ENCODE measurements around the gene MINDY3. TPM values are rescaled to one million over a fixed set of nuclear protein-coding genes. Genes with fewer than 3 reads are reported as not detected.

MINDY3 gene
- total RNA-seq, 1 donor from 2014 or later, result 26.3 TPM

DNA sequence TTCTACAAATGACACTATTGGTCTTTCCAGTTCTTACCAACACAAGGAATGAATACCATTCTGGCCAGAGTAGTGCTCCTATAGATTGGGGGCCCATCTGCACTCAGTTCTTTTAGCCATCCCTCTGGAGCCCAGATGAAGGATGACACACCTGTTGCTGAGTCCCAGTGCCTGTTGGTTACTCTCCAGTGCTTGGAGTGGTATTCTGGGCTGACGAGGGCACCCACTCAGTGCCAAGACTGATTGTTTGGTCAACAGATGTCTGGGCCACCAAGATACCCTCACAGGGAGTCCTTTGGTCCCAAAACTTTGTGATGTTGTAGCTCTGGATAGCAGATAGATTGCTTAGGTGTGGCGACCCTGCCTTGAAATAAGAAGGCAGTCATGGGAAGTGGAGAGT lies 116.9 kb downstream of the MINDY3 start:
- intact Hi-C loops (cut with DNase I), result no loop called here
- no peak for DNase-seq (ENCODE audit: low spot score)

- intact Hi-C loops (cut with DNase I), result no loop called here
Measured at GRCh38 chr10:15742836-15743235, 117.5 kb downstream of the MINDY3 start.

DNA sequence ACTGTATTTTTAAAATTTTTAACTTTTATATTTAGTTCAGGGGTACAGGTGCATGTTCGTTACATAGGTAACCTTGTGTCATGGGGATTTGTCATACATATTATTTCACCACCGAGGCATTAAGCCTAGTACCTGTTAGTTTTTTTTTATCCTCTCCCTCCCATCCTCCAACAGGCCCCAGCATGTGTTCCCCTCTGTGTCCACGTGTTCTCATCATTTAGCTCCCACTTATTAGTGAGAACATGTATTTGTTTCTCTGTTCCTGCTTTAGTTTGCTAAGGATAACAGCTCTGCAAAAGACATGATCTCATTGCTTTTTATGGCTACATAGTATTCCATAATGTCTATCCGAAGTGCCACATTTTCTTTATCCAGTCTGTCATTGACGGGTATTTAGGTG lies 118.2 kb downstream of the MINDY3 start:
- DNase-seq (ENCODE audit: low spot score), result no peak
- intact Hi-C loops (cut with DNase I), result no loop called here

More at GRCh38 chr10:15742836-15743235, 117.5 kb downstream of the MINDY3 start:
- no peak for DNase-seq (ENCODE audit: low spot score)

DNA sequence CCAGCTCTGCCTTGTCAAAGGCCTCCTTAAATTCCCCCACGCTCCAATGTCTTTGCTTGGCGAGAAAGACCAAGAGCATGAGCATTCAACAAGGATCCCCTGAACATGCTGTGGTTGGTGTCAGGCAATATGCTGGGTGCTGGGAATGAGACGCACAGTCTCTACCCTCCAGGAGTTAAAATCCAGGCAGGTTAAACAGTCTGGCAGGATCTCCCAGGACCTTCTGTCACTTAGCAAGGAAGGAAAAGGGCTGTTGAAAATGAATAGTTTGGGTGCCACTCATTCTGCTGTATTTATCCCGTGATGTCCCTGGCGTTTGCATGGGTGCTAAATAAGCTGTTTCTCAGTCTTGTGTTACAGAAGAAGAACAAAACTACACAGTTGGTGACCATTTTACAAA lies 118.7 kb downstream of the MINDY3 start:
- intact Hi-C loops (cut with DNase I), result no loop called here
- DNase-seq (ENCODE audit: low spot score), result no peak

- intact Hi-C loops (cut with DNase I), result no loop called here
- no peak for DNase-seq (ENCODE audit: low spot score)
Measured at GRCh38 chr10:15740261-15740660, 120.0 kb downstream of the MINDY3 start.

DNA sequence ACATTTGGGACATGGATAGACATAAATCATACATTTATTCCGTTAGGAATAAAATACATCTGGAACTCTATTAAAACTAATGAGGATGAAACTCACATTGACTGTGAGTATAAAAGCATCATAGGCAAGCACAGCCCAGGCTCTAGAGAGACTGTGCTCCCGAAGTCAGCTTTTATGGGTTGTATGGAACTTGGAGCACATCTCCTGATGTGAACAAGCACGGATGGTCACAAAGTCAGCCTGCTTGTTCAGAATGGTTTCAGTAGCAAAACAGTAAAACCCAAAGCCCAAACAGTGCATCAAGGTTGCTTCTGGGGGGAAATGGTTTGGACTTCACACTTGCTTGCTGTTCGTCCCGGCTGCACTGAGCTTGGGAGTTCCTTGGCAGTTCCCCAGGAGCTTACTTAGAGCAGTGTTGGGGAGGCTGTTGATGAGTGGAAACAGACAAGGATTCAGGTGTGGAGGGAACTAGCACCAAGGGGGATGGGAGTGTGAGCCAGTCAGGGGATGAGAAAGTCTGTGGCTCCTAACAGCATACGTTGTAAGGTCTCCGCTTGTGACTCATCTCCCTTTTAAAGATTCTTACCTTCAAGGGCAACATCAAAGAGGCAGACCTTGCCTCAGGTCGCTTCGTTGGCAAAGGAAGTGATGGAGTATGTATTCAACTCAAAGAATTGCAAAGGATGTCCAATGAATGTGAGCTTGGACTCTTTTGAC lies 120.9 kb downstream of the MINDY3 start:
- DNase-seq (ENCODE audit: low spot score), result no peak
- intact Hi-C loops (cut with DNase I), result no loop called here

DNA sequence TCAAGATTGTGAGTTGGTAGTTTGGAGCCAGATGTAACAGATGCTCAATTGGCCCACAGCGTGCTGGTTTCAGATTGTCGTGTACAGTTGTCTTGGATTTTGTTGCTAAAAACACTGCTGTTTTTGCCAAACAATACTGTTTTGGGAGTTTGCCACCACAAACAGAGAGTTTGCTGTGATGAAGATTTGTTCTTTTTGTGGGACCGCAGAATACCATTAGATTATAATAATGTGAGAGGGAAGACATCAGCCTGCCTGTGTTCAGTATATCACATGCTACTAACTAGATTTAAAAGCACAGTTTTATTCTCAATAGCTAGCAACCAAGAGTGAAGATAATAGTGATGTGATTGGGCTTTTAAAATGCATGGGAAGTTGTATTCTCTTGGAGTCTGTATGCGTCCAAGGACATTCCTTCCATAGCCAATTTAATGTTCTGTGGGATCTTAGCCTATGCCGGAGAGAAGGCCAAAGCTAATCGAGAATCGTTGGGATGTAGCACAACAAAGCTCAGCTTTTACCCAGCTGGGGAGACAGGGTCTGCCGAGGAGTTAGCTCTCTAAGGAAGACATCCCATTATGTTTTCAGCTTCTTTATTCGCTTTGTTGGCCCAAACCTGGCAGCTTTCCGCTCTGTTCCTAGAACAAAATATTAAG lies 121.9 kb downstream of the MINDY3 start:
- intact Hi-C loops (cut with DNase I), result no loop called here
- DNase-seq (ENCODE audit: low spot score), result no peak

DNA sequence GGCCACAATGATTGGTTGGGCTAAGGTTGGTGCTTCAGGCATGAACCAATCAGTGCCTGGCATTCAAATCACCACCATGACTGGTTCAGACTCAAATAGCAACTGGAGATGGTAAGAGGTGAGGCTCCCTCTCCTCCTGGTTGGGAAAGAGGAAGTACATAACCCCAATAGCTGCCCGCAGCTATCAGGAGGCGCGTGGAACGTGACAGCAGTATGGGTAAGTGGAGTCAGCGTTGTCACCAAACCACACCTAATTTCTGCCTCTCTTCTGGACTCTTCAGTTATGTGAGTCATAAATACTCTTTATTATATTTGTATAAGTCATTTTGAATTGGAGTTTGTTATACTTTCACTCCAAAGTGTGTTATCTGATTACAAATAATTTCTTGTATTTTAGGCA lies 122.7 kb downstream of the MINDY3 start:
- no peak for DNase-seq (ENCODE audit: low spot score)
- intact Hi-C loops (cut with DNase I), result no loop called here

DNA sequence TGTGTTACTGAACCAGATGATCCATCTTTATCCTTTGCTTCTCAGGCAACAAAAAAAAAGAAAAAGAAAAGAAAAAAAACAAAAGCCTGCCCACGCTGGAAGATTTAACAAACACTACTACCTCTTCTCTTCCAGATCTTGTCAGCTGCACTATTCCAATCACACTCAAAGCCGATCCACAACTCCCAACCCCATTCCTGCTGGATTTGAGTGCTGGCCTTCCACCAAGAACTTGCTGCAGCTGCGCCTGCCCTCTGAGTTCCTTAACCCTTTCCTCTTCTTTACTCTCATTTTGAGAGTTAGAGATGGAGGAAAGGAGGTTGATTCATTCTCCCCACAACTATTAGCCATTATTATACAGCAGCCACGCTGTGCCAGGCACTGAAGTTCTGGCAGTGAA lies 124.5 kb downstream of the MINDY3 start:
- no peak for DNase-seq (ENCODE audit: low spot score)

DNA sequence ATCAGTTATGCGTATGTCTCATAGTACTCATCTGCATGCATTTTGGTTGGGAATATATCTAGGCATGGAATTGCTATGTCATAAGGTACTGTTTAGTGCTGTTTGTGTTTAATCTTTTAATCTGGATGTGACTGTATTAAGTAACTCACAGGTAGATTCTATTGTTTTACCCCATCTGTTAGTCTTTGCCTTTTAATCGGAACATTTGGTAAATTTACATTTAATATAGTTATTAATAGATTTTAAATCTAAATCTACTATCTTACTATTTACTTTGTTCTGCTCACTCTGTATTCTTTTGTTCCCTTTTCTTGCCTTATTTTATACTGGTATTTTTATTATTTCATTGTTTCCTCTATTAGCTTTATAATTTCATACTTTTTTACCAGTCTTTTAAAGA lies 130.0 kb downstream of the MINDY3 start:
- intact Hi-C loops (cut with DNase I), result no loop called here
- DNase-seq (ENCODE audit: low spot score), result no peak

More for the DNA sequence above, 124.5 kb downstream of the MINDY3 start:
- intact Hi-C loops (cut with DNase I), result no loop called here

DNA sequence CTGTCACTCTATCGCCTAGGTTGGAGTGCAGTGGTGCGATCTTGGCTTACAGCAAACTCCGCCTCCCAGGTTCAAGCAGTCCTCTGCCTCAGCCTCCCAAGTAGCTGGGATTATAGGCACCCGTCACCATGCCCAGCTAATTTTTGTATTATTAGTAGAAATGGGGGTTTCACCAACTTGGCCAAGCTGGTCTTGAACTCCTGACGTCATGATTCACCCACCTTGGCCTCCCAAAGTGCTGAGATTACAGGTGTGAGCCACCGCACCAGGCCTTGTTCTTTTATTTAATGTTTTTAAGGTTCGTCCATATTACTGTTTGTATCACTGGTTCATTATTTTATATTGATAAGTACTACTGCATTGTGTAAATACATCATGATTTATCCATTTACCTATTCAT lies 130.4 kb downstream of the MINDY3 start:
- DNase-seq (ENCODE audit: low spot score), result no peak
- intact Hi-C loops (cut with DNase I), result no loop called here

Other genes with a start within 250 kb of the MINDY3 start
- 2.5 TPM for gene ITGA8, start 140.6 kb downstream of the MINDY3 start, total RNA-seq